Ishikawa (cell line): ENCODE results near the gene ADPRH.

ENCODE experiments used
- CEBPB ChIP-seq: IDR thresholded peaks from 2 replicates; pipeline ENCODE4 v1.6.1; 2012
- CREB1 ChIP-seq: IDR thresholded peaks from 2 replicates; pipeline ENCODE4 v1.6.1; 2012; ENCODE audit warnings: low read depth
- EGR1 ChIP-seq: IDR thresholded peaks from 2 replicates; pipeline ENCODE4 v1.6.1; 2012
- EP300 ChIP-seq: IDR thresholded peaks from 2 replicates; pipeline ENCODE4 v1.6.1; 2012; ENCODE audit warnings: borderline replicate concordance
- FOXM1 ChIP-seq: IDR thresholded peaks from 2 replicates; pipeline ENCODE4 v1.6.1; 2012; ENCODE audit warnings: low read depth, borderline replicate concordance
- NFIC ChIP-seq: IDR thresholded peaks from 2 replicates; pipeline ENCODE4 v1.6.1; 2012
- RAD21 ChIP-seq: IDR thresholded peaks from 2 replicates; pipeline ENCODE4 v1.6.1; 2012; ENCODE audit warnings: low read depth
- REST ChIP-seq: IDR thresholded peaks from 2 replicates; pipeline ENCODE4 v1.6.1; 2012; ENCODE audit warnings: low read depth, mild to moderate bottlenecking
- TAF1 ChIP-seq: IDR thresholded peaks from 2 replicates; pipeline ENCODE4 v1.6.1; 2012; ENCODE audit warnings: low read depth, mild to moderate bottlenecking
- TCF12 ChIP-seq: IDR thresholded peaks from 2 replicates; pipeline ENCODE4 v1.6.1; 2012; ENCODE audit warnings: low read depth
- TEAD4 ChIP-seq: IDR thresholded peaks from 2 replicates; pipeline ENCODE4 v1.6.1; 2012
- YY1 ChIP-seq: IDR thresholded peaks from 2 replicates; pipeline ENCODE4 v1.6.1; 2012; ENCODE audit warnings: low read depth
- ZBTB7A ChIP-seq: IDR thresholded peaks from 2 replicates; pipeline ENCODE4 v1.6.1; 2012; ENCODE audit warnings: low read depth
- TF ChIP-seq, protein P1 (sequence below): IDR thresholded peaks from 2 replicates; pipeline ENCODE4 v1.6.1; 2012
- TF ChIP-seq, protein P2 (sequence below): IDR thresholded peaks from 2 replicates; pipeline ENCODE4 v1.6.1; 2012

The ADPRH gene

GRCh38 chr3:119601154-119601553 is 21.9 kb downstream of the ADPRH start:
- TF ChIP-seq EGR1 (no peak), YY1 (no peak), EP300 (no peak), ZBTB7A (no peak), REST (no peak), NFIC (no peak), TAF1 (no peak), TCF12 (no peak), FOXM1 (no peak), TEAD4 (no peak), RAD21 (no peak), CEBPB (no peak), CREB1 (no peak)
- TF ChIP-seq, protein P1, sequence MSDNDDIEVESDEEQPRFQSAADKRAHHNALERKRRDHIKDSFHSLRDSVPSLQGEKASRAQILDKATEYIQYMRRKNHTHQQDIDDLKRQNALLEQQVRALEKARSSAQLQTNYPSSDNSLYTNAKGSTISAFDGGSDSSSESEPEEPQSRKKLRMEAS, result no peak
- TF ChIP-seq, protein P2, sequence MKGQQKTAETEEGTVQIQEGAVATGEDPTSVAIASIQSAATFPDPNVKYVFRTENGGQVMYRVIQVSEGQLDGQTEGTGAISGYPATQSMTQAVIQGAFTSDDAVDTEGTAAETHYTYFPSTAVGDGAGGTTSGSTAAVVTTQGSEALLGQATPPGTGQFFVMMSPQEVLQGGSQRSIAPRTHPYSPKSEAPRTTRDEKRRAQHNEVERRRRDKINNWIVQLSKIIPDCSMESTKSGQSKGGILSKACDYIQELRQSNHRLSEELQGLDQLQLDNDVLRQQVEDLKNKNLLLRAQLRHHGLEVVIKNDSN, result no peak

GRCh38 chr3:119602676-119603075 is 23.4 kb downstream of the ADPRH start:
- TF ChIP-seq TCF12, result no peak
- TF ChIP-seq CEBPB, result no peak
- no peak for TF ChIP-seq RAD21
- no peak for TF ChIP-seq EP300
- TF ChIP-seq ZBTB7A, result no peak
- no peak for TF ChIP-seq REST
- TF ChIP-seq, protein P2, result no peak
- no peak for TF ChIP-seq EGR1
- TF ChIP-seq, protein P1, result no peak
- no peak for TF ChIP-seq FOXM1
- no peak for TF ChIP-seq TEAD4
- TF ChIP-seq CREB1, result no peak
- TF ChIP-seq TAF1, result no peak
- TF ChIP-seq YY1, result no peak
- no peak for TF ChIP-seq NFIC

GRCh38 chr3:119604878-119605277 is 25.6 kb downstream of the ADPRH start:
- no peak for TF ChIP-seq CEBPB
- TF ChIP-seq TCF12, result no peak
- no peak for TF ChIP-seq TAF1
- no peak for TF ChIP-seq FOXM1
- TF ChIP-seq TEAD4, result no peak
- TF ChIP-seq, protein P2, result no peak
- TF ChIP-seq ZBTB7A, result no peak
- no peak for TF ChIP-seq NFIC
- TF ChIP-seq, protein P1, result no peak
- no peak for TF ChIP-seq RAD21
- TF ChIP-seq EP300, result no peak
- no peak for TF ChIP-seq REST
- no peak for TF ChIP-seq EGR1
- TF ChIP-seq YY1, result no peak
- no peak for TF ChIP-seq CREB1
